Measurements from ENCODE around the gene HINFP. TPM values are rescaled to one million over a fixed set of nuclear protein-coding genes. Genes with fewer than 3 reads are reported as not detected.
"Not testable (repeated sequence)": the region's sequence is repeated elsewhere in the genome, so short reads cannot be mapped to it uniquely, and the experiment has no call there.

The HINFP gene
- total and polyA plus RNA-seq, 4 donors: 10.4 to 24.5 (median 17.8) TPM

- no peak for TF ChIP-seq CTCF (IDR thresholded peaks at IDR 0.05; ENCODE audit: control extremely low read depth, extremely low read depth)
- H3K27ac ChIP-seq (ENCODE audit: low read depth in 1 of 2, low read length in 1 of 2): peak within 1 kb of the TSS; percentile 77 to 92
- peaks cover 5 to 19% (median 13%) of the 10 kb centered on the region in 4 donors for H3K36me3 ChIP-seq (ENCODE audit: control insufficient read depth in 4 of 4, insufficient read depth in 4 of 4, low read length in 4 of 4)
- H3K27me3 ChIP-seq (ENCODE audit: control insufficient read depth in 3 of 3, insufficient read depth in 3 of 3, low read length in 2 of 3): no peaks in the 10 kb centered on the region
- DNase-seq (peak; percentile 93 to 98 (median 98)), ATAC-seq (ENCODE audit: insufficient read depth, low FRiP score) (peak; percentile 90)
- H3K4me3 ChIP-seq: peak within 1 kb of the TSS; percentile 73
- H3K9ac ChIP-seq (ENCODE audit: insufficient read depth in 1 of 2, low read length in 2 of 2): peak within 1 kb of the TSS; percentile 74 to 85
- peaks cover 0 to 2% (median 0%) of the 10 kb centered on the region in 4 donors for H3K9me3 ChIP-seq (ENCODE audit: control insufficient read depth in 4 of 4, insufficient read depth in 3 of 4, low read length in 3 of 4)
- H3K4me1 ChIP-seq (ENCODE audit: control insufficient read depth in 5 of 5, insufficient read depth in 5 of 5, low read length in 5 of 5): peaks cover 4 to 29% (median 16%) of the 10 kb centered on the region in 5 donors
- 0% methylated on average over 32 of the region's 32 CpGs for WGBS, 2 donors
Observed at GRCh38 chr11:119101759-119102423, 19.5 kb upstream of the HINFP start, which contains the start of gene DPAGT1. TSS of gene DPAGT1 (minus strand) at chr11:119101853. CDS start at chr11:119101655, 198 bp downstream.

GRCh38 chr11:119103161-119103664 lies 18.2 kb upstream of the HINFP start:
- ATAC-seq (ENCODE audit: insufficient read depth, low FRiP score); DNase-seq; H3K9ac ChIP-seq (ENCODE audit: insufficient read depth in 1 of 2, low read length in 2 of 2); H3K27me3 ChIP-seq (ENCODE audit: control insufficient read depth in 3 of 3, insufficient read depth in 3 of 3, low read length in 2 of 3); H3K36me3 ChIP-seq (ENCODE audit: control insufficient read depth in 4 of 4, insufficient read depth in 4 of 4, low read length in 4 of 4); H3K9me3 ChIP-seq (ENCODE audit: control insufficient read depth in 4 of 4, insufficient read depth in 3 of 4, low read length in 3 of 4); H3K4me3 ChIP-seq: not testable (repeated sequence)
- 84 to 89% methylated on average over 18 of the region's 18 CpGs for WGBS, 2 donors
- peak overlapping the region; percentile 71 to 92 for H3K27ac ChIP-seq (ENCODE audit: low read depth in 1 of 2, low read length in 1 of 2)
- H3K4me1 ChIP-seq (ENCODE audit: control insufficient read depth in 5 of 5, insufficient read depth in 5 of 5, low read length in 5 of 5): peaks cover 4 to 35% (median 18%) of the 10 kb centered on the region in 5 donors

- no peak for ATAC-seq (ENCODE audit: insufficient read depth, low FRiP score)
- no peak for TF ChIP-seq CTCF (IDR thresholded peaks at IDR 0.05; ENCODE audit: control extremely low read depth, extremely low read depth)
- WGBS, 2 donors: 68 to 69% methylated on average over 4 of the region's 4 CpGs
- H3K9ac ChIP-seq (ENCODE audit: insufficient read depth in 1 of 2, low read length in 2 of 2): no peak overlapping the region
- no peak overlapping the region for H3K4me3 ChIP-seq
- H3K9me3 ChIP-seq (ENCODE audit: control insufficient read depth in 4 of 4, insufficient read depth in 3 of 4, low read length in 3 of 4): peaks cover 0 to 2% (median 0%) of the 10 kb centered on the region in 4 donors
- no peak for DNase-seq
- peaks cover 4 to 40% (median 23%) of the 10 kb centered on the region in 5 donors for H3K4me1 ChIP-seq (ENCODE audit: control insufficient read depth in 5 of 5, insufficient read depth in 5 of 5, low read length in 5 of 5)
- no peak overlapping the region for H3K27ac ChIP-seq (ENCODE audit: low read depth in 1 of 2, low read length in 1 of 2)
- no peaks in the 10 kb centered on the region for H3K27me3 ChIP-seq (ENCODE audit: control insufficient read depth in 3 of 3, insufficient read depth in 3 of 3, low read length in 2 of 3)
- peaks cover 0 to 2% (median 0%) of the 10 kb centered on the region in 4 donors for H3K36me3 ChIP-seq (ENCODE audit: control insufficient read depth in 4 of 4, insufficient read depth in 4 of 4, low read length in 4 of 4)
Observed at GRCh38 chr11:119103793-119104192, 17.6 kb upstream of the HINFP start.
